AG04449 (cell line): ENCODE data around the gene CBR3.
"Not testable (repeated sequence)": the region's sequence is repeated elsewhere in the genome, so short reads cannot be mapped to it uniquely, and the experiment has no call there.

ENCODE experiments used
- CTCF ChIA-PET: fragments of 350-600 bp; formaldehyde crosslinking; extraction: SDS; loops from one replicate; lab custom pipeline; 2021; ENCODE audit warnings: antibody characterized with exemption; lab: Yijun Ruan, JAX
- POLR2A ChIA-PET: fragments of 400-600, 350-600 bp; formaldehyde crosslinking; extraction: SDS; loops from one replicate; lab custom pipeline; 2020; ENCODE audit warnings: antibody characterized with exemption, inconsistent platforms; lab: Yijun Ruan, JAX
- DNase-seq: peaks from one replicate; pipeline ENCODE4 v3.0.0-alpha.2; 2010; ENCODE audit warnings: low read depth, low spot score
- H3K4me3 ChIP-seq: 2 replicates; pipeline ENCODE4 v1.5.1; 2011; ENCODE audit warnings: low read depth, mild to moderate bottlenecking, control low read depth, low read length
- CTCF ChIP-seq: IDR thresholded peaks from one replicate; pipeline ENCODE4 v1.5.1; 2011; ENCODE audit warnings: mild to moderate bottlenecking, moderate library complexity, low read length, control low read depth, inconsistent platforms; ENCODE audit not compliant: insufficient read depth; ENCODE audit errors: missing control alignments

Gene CBR3

GRCh38 chr21:36129219-36129618, 5.7 kb upstream of the CBR3 start:
- CTCF ChIA-PET = interaction anchor here (8.0 kb wide), 1 partner anchor 14 kb away, joined by 100 read pairs; no protein-coding TSS in a partner anchor
- no peak overlapping the region for H3K4me3 ChIP-seq
- POLR2A ChIA-PET = no interaction called here
- TF ChIP-seq CTCF = no peak
- DNase-seq = no peak

GRCh38 chr21:36130414-36130762, 4.5 kb upstream of the CBR3 start:
- peak overlapping the region; percentile 32; the same call in 1 of the 2 replicates for H3K4me3 ChIP-seq
- CTCF ChIA-PET = interaction anchor here (1.2 kb wide), 1 partner anchor 10 kb away, joined by 3 read pairs; no protein-coding TSS in a partner anchor
- DNase-seq, POLR2A ChIA-PET: not testable (repeated sequence)

GRCh38 chr21:36130839-36131238, 4.0 kb upstream of the CBR3 start:
- CTCF ChIA-PET = interaction anchor here (1.2 kb wide), 1 partner anchor 11 kb away, joined by 3 read pairs; no protein-coding TSS in a partner anchor
- H3K4me3 ChIP-seq, POLR2A ChIA-PET, DNase-seq: not testable (repeated sequence)

GRCh38 chr21:36132696-36133095, 2.2 kb upstream of the CBR3 start:
- POLR2A ChIA-PET = no interaction called here
- CTCF ChIA-PET = interaction anchor here (1.0 to 3.0 kb wide), 5 partner anchors 8 to 20 kb away, joined by 3 to 11 read pairs (median 6); no protein-coding TSS in a partner anchor
- no peak for DNase-seq
- TF ChIP-seq CTCF = no peak
- H3K4me3 ChIP-seq = no peak overlapping the region

- POLR2A ChIA-PET = interaction anchor here (0.7 to 1.9 kb wide), 4 partner anchors 21 to 217 kb away, joined by 3 to 10 read pairs (median 3); partner anchors contain the start of gene MORC3
- peak overlapping the region; percentile 76 for H3K4me3 ChIP-seq
- no peak for DNase-seq
- no peak for TF ChIP-seq CTCF
- CTCF ChIA-PET = interaction anchor here (0.7 to 2.4 kb wide), 5 partner anchors 12 to 125 kb away, joined by 3 to 13 read pairs (median 4); no protein-coding TSS in a partner anchor
Measured at GRCh38 chr21:36135391-36136102, 668 bp downstream of the CBR3 start.

- ChIA-PET CTCF (interaction anchor here (0.6 to 9.2 kb wide), 13 partner anchors 13 to 283 kb away, joined by 3 to 99 read pairs (median 5); no protein-coding TSS in a partner anchor), POLR2A (interaction anchor here (0.7 kb wide), 1 partner anchor 8 kb away, joined by 3 read pairs; no protein-coding TSS in a partner anchor)
- H3K4me3 ChIP-seq, DNase-seq: not testable (repeated sequence)
Measured at GRCh38 chr21:36139791-36140190, 4.9 kb downstream of the CBR3 start.

- ChIA-PET CTCF (interaction anchor here (0.6 to 9.2 kb wide), 35 partner anchors 9 to 232 kb away, joined by 3 to 99 read pairs (median 4); partner anchors contain the start of gene MORC3), POLR2A (no interaction called here)
- DNase-seq = no peak
- H3K4me3 ChIP-seq = no peak overlapping the region
- peak; percentile 76 for TF ChIP-seq CTCF
Measured at GRCh38 chr21:36141513-36141925, 6.6 kb downstream of the CBR3 start.

- CTCF ChIA-PET = interaction anchor here (1.0 to 9.2 kb wide), 6 partner anchors 8 to 188 kb away, joined by 4 to 99 read pairs (median 6); no protein-coding TSS in a partner anchor
- POLR2A ChIA-PET = interaction anchor here (0.6 kb wide), 1 partner anchor 176 kb away, joined by 3 read pairs; the partner anchor contains the start of gene MORC3
- not testable (repeated sequence) for DNase-seq, H3K4me3 ChIP-seq
Measured at GRCh38 chr21:36144233-36144632, 9.4 kb downstream of the CBR3 start.
